Osteocyte (in vitro differentiated cells): ENCODE measurements around the gene NAXD. TPM values are rescaled to one million over a fixed set of nuclear protein-coding genes. Genes with fewer than 3 reads are reported as not detected.

Experiments
- DNase-seq: peaks from one replicate; pipeline ENCODE4 v3.0.0; 2021; ENCODE audit warnings: mixed read lengths; ENCODE audit not compliant: unreplicated experiment; ENCODE audit errors: extremely low spot score
- H3K27ac Mint-ChIP-seq: one replicate; pipeline ENCODE4 v1.8.0; 2021; ENCODE audit warnings: mild to moderate bottlenecking, mixed read lengths; ENCODE audit not compliant: unreplicated experiment
- H3K27me3 Mint-ChIP-seq: one replicate; pipeline ENCODE4 v1.8.0; 2021; ENCODE audit warnings: mixed read lengths; ENCODE audit not compliant: unreplicated experiment
- H3K36me3 Mint-ChIP-seq: one replicate; pipeline ENCODE4 v1.8.0; 2021; ENCODE audit warnings: mixed read lengths; ENCODE audit not compliant: unreplicated experiment
- H3K4me1 Mint-ChIP-seq: one replicate; pipeline ENCODE4 v1.8.0; 2021; ENCODE audit warnings: mixed read lengths; ENCODE audit not compliant: unreplicated experiment
- H3K4me3 Mint-ChIP-seq: one replicate; pipeline ENCODE4 v1.8.0; 2021; ENCODE audit warnings: mild to moderate bottlenecking, moderate library complexity, mixed read lengths; ENCODE audit not compliant: unreplicated experiment
- H3K9me3 Mint-ChIP-seq: one replicate; pipeline ENCODE4 v1.8.0; 2021; ENCODE audit warnings: mixed read lengths; ENCODE audit not compliant: unreplicated experiment
- total RNA-seq: library from RNA; stranded (reverse); gene quantifications from 2 replicates; pipeline ENCODE4 v1.2.1, GENCODE V29; 2021
- TF ChIP-seq, protein P1 (sequence below): fragments of 200-600 bp; sonication (generic); IDR thresholded peaks from 2 replicates; pipeline ENCODE4 v1.5.0; 2021; ENCODE audit warnings: antibody characterized with exemption, mild to moderate bottlenecking, moderate library complexity

Gene NAXD
- total RNA-seq, 1 donor from 2014 or later: 34.3 TPM

DNA sequence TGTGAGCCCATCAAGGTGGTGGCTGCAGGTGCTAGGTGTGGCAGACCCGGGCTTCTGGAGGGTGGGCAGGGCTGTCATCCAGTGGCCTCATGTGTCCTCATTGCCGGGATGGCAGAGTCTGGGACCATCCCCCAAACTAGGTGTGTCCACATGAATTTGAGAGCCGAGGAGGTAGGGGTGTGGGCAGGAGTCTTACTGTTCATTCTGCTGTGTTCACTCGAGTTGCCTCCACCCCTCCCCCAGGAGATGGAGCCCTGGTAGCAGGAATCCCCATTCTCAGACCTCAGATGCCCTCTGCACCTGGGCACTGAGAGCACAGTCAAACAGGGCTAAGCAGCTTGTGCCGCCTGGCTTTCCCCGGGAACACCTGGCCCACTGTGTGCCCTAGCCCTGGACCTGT, 22.4 kb downstream of the NAXD start:
- Mint-ChIP-seq H3K27me3 (no peaks in the 10 kb centered on the region), H3K9me3 (no peaks in the 10 kb centered on the region), H3K27ac (no peak overlapping the region), H3K4me1 (peaks cover 16% of the 10 kb centered on the region), H3K4me3 (no peak overlapping the region), H3K36me3 (peaks cover 49% of the 10 kb centered on the region)
- DNase-seq: no peak
- TF ChIP-seq, protein P1, sequence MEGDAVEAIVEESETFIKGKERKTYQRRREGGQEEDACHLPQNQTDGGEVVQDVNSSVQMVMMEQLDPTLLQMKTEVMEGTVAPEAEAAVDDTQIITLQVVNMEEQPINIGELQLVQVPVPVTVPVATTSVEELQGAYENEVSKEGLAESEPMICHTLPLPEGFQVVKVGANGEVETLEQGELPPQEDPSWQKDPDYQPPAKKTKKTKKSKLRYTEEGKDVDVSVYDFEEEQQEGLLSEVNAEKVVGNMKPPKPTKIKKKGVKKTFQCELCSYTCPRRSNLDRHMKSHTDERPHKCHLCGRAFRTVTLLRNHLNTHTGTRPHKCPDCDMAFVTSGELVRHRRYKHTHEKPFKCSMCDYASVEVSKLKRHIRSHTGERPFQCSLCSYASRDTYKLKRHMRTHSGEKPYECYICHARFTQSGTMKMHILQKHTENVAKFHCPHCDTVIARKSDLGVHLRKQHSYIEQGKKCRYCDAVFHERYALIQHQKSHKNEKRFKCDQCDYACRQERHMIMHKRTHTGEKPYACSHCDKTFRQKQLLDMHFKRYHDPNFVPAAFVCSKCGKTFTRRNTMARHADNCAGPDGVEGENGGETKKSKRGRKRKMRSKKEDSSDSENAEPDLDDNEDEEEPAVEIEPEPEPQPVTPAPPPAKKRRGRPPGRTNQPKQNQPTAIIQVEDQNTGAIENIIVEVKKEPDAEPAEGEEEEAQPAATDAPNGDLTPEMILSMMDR: no peak

DNA sequence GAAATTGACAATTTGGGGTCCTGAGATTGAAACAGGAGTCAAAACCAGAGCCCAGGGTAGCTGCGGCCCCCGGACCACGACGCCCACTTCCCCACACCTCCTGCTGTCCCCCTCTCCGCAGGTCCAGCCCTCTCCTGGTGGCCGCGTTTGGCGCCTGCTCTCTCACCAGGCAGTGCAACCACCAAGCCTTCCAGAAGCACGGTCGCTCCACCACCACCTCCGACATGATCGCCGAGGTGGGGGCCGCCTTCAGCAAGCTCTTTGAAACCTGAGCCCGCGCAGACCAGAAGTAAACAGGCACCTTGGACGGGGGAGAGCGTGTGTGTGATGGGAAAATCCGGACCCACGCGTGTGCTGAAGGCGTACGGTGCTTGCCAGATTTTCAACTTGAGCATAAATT, 22.9 kb downstream of the NAXD start:
- no peak for DNase-seq
- TF ChIP-seq, protein P1: no peak
- H3K27me3 Mint-ChIP-seq: no peaks in the 10 kb centered on the region
- peaks cover 54% of the 10 kb centered on the region for H3K36me3 Mint-ChIP-seq
- H3K4me1 Mint-ChIP-seq: peaks cover 16% of the 10 kb centered on the region
- no peaks in the 10 kb centered on the region for H3K9me3 Mint-ChIP-seq
- H3K4me3 Mint-ChIP-seq: no peak overlapping the region
- H3K27ac Mint-ChIP-seq: no peak overlapping the region

DNA sequence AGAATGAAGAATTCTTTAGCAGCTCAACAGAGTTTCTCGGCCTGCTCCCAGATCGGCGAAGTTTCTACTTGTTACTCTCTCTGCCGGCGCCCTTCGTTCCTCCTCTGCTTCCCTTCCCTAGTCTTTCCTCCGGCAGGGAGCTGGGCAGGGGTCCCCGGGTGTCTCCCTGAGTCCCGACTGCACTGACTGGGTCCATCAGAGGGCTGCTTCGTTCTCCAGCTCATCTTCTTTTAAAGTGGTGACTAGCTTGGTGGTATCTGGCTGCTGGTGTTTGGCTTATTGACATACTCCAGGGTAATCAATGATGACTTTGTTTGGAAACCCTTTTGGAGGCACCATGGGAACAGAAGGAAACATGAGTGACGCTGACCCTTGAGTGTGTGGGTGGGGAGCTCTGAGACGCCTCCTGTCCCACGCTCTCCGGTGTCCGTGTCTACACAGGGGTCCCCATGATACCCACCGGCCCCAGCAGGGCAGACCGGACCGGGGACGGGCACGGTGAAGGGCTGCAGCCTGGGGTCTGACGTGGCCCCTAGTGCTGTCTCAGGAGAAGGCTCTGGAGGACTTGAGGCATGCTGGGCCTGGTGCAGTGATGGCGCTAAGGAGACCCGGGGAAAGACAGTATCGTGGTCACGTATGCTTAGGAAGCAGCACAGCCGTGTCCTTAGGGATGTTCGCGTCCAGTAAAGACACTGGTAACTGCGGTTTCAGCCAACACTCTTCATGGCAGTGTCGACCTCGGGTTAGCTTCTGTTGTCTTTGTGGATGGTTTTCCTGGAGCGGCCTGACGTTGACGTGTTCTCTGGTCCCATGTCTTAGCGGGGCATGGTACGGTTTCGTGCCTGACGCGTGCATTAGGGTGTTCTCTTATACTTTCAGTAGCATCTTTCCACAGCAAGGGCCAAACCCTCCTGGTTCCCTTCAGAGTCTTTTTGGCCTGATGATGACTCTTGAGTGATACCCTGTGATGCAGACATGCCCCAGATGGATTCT, 23.8 kb downstream of the NAXD start:
- DNase-seq: no peak
- no peaks in the 10 kb centered on the region for H3K27me3 Mint-ChIP-seq
- peaks cover 55% of the 10 kb centered on the region for H3K36me3 Mint-ChIP-seq
- H3K4me3 Mint-ChIP-seq: no peak overlapping the region
- peaks cover 12% of the 10 kb centered on the region for H3K4me1 Mint-ChIP-seq
- TF ChIP-seq, protein P1: no peak
- no peaks in the 10 kb centered on the region for H3K9me3 Mint-ChIP-seq
- H3K27ac Mint-ChIP-seq: no peak overlapping the region

DNA sequence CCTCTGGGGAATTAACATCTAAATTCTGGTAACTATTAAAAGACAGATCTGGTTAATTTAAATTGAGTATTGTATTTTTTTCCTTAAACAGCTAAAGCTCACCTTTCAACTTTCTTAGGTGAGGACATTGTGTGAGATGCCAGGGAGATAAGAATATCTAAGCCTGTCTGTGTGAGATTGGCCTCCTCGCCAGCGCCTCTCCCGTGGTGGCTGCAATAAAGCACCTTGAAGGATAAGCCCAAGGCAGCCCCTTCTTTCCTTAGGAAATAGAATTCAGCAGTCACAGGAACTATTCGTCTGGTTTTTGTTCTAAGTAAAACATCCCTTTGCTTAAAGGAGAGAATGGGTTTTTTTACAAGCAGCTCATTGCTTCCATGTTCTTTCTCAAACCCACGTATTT, 24.6 kb downstream of the NAXD start:
- Mint-ChIP-seq H3K36me3 (peaks cover 51% of the 10 kb centered on the region), H3K9me3 (no peaks in the 10 kb centered on the region), H3K4me1 (peaks cover 4% of the 10 kb centered on the region)

DNA sequence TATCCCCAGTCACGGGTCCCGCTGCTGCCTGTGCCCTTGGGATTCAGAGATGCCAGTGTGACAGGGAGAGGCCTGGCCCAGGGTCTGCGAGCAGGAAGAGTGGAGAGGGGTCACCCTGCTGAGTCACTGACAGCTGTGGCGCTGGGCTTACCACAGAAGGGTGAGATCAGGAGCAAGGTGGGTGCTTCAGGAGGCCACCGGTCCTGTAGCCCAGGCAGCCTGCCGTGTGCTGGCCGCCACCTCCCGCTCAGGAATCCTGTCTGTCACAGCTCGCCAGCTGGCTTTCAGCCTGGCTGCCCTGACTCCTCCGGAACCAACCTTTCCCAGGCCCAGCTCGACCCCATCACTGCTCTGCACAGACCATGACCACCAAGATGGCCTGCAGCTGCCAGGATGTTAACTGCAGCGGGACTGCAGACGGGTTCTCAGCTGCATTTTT, 25.3 kb downstream of the NAXD start:
- DNase-seq: no peak
- H3K27ac Mint-ChIP-seq: no peak overlapping the region
- no peak overlapping the region for H3K4me3 Mint-ChIP-seq
- no peaks in the 10 kb centered on the region for H3K9me3 Mint-ChIP-seq
- TF ChIP-seq, protein P1: no peak
- H3K4me1 Mint-ChIP-seq: peaks cover 2% of the 10 kb centered on the region
- H3K36me3 Mint-ChIP-seq: peaks cover 47% of the 10 kb centered on the region
- H3K27me3 Mint-ChIP-seq: no peaks in the 10 kb centered on the region

More for the DNA sequence above, 24.6 kb downstream of the NAXD start:
- no peak overlapping the region for H3K27ac Mint-ChIP-seq
- no peak overlapping the region for H3K4me3 Mint-ChIP-seq
- no peak for DNase-seq
- TF ChIP-seq, protein P1: no peak
- no peaks in the 10 kb centered on the region for H3K27me3 Mint-ChIP-seq
